ENCODE data around the gene PHF12.

DNA sequence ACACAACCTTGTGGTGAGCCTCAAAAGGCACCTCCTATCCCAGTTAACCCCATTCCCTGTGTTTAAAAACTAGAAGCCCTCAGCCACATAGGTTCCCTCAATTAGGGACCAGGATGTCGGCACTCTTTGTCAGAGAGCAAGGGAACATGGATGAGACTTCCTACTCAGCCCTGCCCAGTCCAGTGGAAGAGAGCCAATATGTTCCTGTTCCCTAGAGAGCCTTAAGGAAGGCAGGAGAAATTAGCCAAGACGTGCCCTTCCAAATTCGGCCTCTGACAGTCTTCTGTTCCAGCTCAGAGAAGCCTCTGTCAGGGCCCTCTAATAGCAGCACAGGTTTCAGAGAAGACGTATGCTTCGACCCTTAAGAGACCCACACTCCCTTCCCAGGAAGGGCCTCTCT, 33.9 kb downstream of the PHF12 start:
- no peak for TF ChIP-seq POLR2A (IDR thresholded peaks at IDR 0.05)
- TF ChIP-seq, protein P1, sequence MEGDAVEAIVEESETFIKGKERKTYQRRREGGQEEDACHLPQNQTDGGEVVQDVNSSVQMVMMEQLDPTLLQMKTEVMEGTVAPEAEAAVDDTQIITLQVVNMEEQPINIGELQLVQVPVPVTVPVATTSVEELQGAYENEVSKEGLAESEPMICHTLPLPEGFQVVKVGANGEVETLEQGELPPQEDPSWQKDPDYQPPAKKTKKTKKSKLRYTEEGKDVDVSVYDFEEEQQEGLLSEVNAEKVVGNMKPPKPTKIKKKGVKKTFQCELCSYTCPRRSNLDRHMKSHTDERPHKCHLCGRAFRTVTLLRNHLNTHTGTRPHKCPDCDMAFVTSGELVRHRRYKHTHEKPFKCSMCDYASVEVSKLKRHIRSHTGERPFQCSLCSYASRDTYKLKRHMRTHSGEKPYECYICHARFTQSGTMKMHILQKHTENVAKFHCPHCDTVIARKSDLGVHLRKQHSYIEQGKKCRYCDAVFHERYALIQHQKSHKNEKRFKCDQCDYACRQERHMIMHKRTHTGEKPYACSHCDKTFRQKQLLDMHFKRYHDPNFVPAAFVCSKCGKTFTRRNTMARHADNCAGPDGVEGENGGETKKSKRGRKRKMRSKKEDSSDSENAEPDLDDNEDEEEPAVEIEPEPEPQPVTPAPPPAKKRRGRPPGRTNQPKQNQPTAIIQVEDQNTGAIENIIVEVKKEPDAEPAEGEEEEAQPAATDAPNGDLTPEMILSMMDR (IDR thresholded peaks at IDR 0.05): no peak
